Ovary (tissue), 3 donors: ENCODE results near the gene RPL10A.

Source experiments
- POLR2A ChIP-seq: fragments of 450-650 bp; IDR thresholded peaks from one replicate; pipeline ENCODE4 v1.6.1; 2017; ENCODE audit warnings: antibody characterized with exemption, mild to moderate bottlenecking, moderate library complexity
- TF ChIP-seq, protein P1 (sequence below), 3 donors: fragments of 450-650 bp in 2 of 3; fragments of 200-600 bp in 1 of 3; IDR thresholded peaks; one replicate each; pipeline versions ENCODE4 v1.5.1 to v1.8.0; 2016 to 2022; ENCODE audit warnings: antibody characterized with exemption in 3 of 3, mild to moderate bottlenecking in 1 of 3
- donor health status: DM: no; HTN: no; CAD: no.

- TF ChIP-seq, protein P1, sequence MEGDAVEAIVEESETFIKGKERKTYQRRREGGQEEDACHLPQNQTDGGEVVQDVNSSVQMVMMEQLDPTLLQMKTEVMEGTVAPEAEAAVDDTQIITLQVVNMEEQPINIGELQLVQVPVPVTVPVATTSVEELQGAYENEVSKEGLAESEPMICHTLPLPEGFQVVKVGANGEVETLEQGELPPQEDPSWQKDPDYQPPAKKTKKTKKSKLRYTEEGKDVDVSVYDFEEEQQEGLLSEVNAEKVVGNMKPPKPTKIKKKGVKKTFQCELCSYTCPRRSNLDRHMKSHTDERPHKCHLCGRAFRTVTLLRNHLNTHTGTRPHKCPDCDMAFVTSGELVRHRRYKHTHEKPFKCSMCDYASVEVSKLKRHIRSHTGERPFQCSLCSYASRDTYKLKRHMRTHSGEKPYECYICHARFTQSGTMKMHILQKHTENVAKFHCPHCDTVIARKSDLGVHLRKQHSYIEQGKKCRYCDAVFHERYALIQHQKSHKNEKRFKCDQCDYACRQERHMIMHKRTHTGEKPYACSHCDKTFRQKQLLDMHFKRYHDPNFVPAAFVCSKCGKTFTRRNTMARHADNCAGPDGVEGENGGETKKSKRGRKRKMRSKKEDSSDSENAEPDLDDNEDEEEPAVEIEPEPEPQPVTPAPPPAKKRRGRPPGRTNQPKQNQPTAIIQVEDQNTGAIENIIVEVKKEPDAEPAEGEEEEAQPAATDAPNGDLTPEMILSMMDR (IDR thresholded peaks at IDR 0.05): no peak
- no peak for TF ChIP-seq POLR2A
These were observed 42.8 kb downstream of the RPL10A start for GRCh38 chr6:35510916-35511561.
